ENCODE results near the gene ZSCAN1.

Gene ZSCAN1

GRCh38 chr19:58084596-58085347 lies 50.9 kb downstream of the ZSCAN1 start:
- H3K9me3 ChIP-seq (ENCODE audit: control insufficient read depth, low read length) = no peaks in the 10 kb centered on the region
- no peak overlapping the region for H3K9ac ChIP-seq
- no peak for TF ChIP-seq CTCF (IDR thresholded peaks at IDR 0.05)
- H3K4me1 ChIP-seq = no peaks in the 10 kb centered on the region
- no peak overlapping the region for H3K4me3 ChIP-seq (ENCODE audit: low read depth, low read length)
- H3K79me2 ChIP-seq = no peaks in the 10 kb centered on the region
- no peak overlapping the region for H2AFZ ChIP-seq
- no peaks in the 10 kb centered on the region for H3K27me3 ChIP-seq (ENCODE audit: control insufficient read depth, insufficient read depth, low read length)
- no peaks in the 10 kb centered on the region for H3K36me3 ChIP-seq (ENCODE audit: control insufficient read depth, insufficient read depth, low read length)
- no peak overlapping the region for H3K4me2 ChIP-seq (ENCODE audit: low read length)
- no peak overlapping the region for H3K27ac ChIP-seq

DNA sequence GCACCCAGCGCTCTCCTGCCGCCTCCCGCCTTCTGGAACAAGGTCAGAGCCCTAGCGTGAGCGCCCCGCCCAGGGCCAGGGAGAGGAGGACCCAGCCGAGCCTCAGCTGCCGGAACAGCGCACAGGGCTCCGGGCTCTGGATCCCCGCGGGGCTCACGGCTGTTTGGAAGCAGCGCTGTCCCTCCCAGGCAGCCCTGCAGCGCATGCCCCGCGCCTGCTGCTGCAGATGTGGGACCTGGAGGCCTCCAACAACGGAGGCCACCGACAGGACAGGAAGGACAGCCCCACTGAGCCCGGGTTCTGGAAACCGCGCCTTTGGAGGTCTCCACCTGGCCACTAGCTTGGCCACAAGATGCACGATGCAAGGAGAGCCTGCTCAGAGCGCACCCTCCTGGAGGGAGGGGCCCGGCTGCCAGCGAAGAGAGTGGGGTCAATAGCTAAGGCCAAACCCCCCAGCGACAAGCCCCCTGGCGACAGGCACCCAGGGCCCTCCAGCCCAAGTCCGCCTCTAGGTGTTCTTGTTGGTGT lies 51.6 kb downstream of the ZSCAN1 start:
- Histone ChIP-seq H3K36me3 (ENCODE audit: control insufficient read depth, insufficient read depth, low read length) (no peaks in the 10 kb centered on the region), H3K9me3 (ENCODE audit: control insufficient read depth, low read length) (no peaks in the 10 kb centered on the region), H3K4me3 (ENCODE audit: low read depth, low read length) (no peak overlapping the region), H3K9ac (no peak overlapping the region), H2AFZ (no peak overlapping the region), H3K4me1 (no peaks in the 10 kb centered on the region), H3K27ac (no peak overlapping the region), H3K27me3 (ENCODE audit: control insufficient read depth, insufficient read depth, low read length) (no peaks in the 10 kb centered on the region), H3K79me2 (no peaks in the 10 kb centered on the region), H3K4me2 (ENCODE audit: low read length) (no peak overlapping the region)
- no peak for TF ChIP-seq CTCF (IDR thresholded peaks at IDR 0.05)

DNA sequence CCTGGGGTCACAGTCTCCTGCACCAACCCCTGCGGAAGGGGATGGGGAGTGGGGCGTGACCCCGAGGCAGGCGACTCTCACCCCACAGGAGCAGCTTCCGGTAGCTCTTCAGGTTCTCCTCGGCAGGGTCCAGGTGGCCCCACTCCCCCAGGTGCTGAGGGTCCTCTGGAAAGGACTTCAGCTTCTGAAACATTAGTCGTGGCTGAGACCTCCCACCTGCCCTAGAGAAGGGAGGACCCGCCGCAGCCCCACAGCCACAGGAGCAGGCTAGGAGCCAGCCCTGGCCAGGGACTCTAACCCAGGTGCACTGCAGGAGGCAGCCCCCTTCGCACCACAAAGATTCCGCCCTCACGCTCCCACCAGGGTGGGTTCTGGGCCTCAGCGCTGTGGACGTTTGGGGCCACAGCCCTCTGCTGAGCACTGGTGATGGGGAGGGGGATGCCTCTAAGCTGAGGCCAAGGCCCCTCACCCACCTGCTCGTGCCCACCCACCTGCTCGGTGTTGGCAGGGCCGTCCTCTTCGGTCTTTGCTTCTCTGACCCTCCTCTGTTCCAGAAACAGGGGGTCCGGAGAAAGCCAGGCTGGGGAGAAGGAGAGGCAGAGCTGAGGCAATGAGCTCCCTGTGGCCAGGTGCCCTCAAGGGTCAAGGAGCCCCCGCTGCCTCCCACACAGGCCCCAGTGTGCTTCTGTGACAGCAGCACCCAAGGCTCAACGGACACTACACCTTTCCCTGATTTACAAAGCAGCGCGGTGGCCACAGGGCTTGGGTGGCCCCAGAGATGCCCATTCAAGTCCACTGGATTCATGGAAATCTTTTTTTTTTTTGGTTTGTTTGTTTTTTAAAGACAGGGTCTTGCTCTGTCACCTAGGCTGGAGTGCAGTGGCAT lies 53.2 kb downstream of the ZSCAN1 start:
- H3K9ac ChIP-seq = no peak overlapping the region
- TF ChIP-seq CTCF (IDR thresholded peaks at IDR 0.05) = no peak
- H3K4me3 ChIP-seq (ENCODE audit: low read depth, low read length) = no peak overlapping the region
- H3K4me2 ChIP-seq (ENCODE audit: low read length) = no peak overlapping the region
- H3K4me1 ChIP-seq = no peaks in the 10 kb centered on the region
- no peaks in the 10 kb centered on the region for H3K27me3 ChIP-seq (ENCODE audit: control insufficient read depth, insufficient read depth, low read length)
- no peaks in the 10 kb centered on the region for H3K36me3 ChIP-seq (ENCODE audit: control insufficient read depth, insufficient read depth, low read length)
- no peak overlapping the region for H2AFZ ChIP-seq
- no peaks in the 10 kb centered on the region for H3K9me3 ChIP-seq (ENCODE audit: control insufficient read depth, low read length)
- no peaks in the 10 kb centered on the region for H3K79me2 ChIP-seq
- H3K27ac ChIP-seq = no peak overlapping the region

DNA sequence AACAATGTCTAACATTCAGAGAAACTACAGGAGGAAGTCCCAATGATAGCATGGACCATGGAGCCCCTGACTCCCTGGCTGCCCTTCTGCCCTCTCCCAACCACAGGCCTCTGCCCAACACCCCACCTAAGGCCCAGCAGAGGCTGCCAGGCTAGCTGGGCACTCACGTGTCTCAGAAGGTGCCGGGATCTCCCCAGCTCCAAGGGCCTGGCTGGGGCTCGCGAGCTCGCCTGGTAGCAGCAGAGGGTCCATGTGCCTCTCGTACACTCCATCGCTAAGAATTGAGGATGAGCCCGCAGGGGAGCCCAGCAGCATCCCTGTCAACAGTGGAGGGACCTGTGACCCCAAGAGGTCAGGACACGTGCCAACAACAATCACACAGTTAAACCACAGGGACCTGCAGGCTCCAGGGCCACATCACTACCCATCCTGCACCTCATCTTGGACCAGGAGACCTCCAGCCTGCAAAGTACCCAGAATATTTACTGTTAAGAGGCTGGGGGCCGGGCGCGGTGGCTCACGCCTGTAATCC lies 54.8 kb downstream of the ZSCAN1 start:
- no peak overlapping the region for H3K9ac ChIP-seq
- H3K9me3 ChIP-seq (ENCODE audit: control insufficient read depth, low read length) = no peaks in the 10 kb centered on the region
- no peaks in the 10 kb centered on the region for H3K27me3 ChIP-seq (ENCODE audit: control insufficient read depth, insufficient read depth, low read length)
- H3K4me3 ChIP-seq (ENCODE audit: low read depth, low read length) = no peak overlapping the region
- H2AFZ ChIP-seq = no peak overlapping the region
- TF ChIP-seq CTCF (IDR thresholded peaks at IDR 0.05) = no peak
- H3K27ac ChIP-seq = no peak overlapping the region
- no peaks in the 10 kb centered on the region for H3K79me2 ChIP-seq
- H3K36me3 ChIP-seq (ENCODE audit: control insufficient read depth, insufficient read depth, low read length) = no peaks in the 10 kb centered on the region
- H3K4me1 ChIP-seq = no peaks in the 10 kb centered on the region
- H3K4me2 ChIP-seq (ENCODE audit: low read length) = no peak overlapping the region
